Activated T-helper 2 cell treated with anti-CD3 and anti-CD28 coated beads, Interferon-gamma antibody, Interleukin-2, Interleukin-4, amounts not matched to agents 10 μg/mL and 5 μg/mL and 100 μg/mL, durations not matched to agents 14 hours and 24 hours and 36 hours (primary cell): ENCODE data around the gene FAM184A. TPM values are rescaled to one million over a fixed set of nuclear protein-coding genes. Genes with fewer than 3 reads are reported as not detected.

Source experiments
- DNase-seq: peaks from one replicate; pipeline ENCODE4 v3.0.0; 2021; ENCODE audit warnings: low spot score
- H3K27ac Mint-ChIP-seq: one replicate; pipeline ENCODE4 v1.8.0; 2021; ENCODE audit warnings: mixed read lengths
- H3K27me3 Mint-ChIP-seq: one replicate; pipeline ENCODE4 v1.8.0; 2021; ENCODE audit warnings: low read depth, mixed read lengths
- H3K36me3 Mint-ChIP-seq: one replicate; pipeline ENCODE4 v1.8.0; 2021; ENCODE audit warnings: low read depth, mixed read lengths
- H3K4me1 Mint-ChIP-seq: one replicate; pipeline ENCODE4 v1.8.0; 2021; ENCODE audit warnings: low read depth, mixed read lengths
- H3K4me3 Mint-ChIP-seq: one replicate; pipeline ENCODE4 v1.8.0; 2021; ENCODE audit warnings: low read depth, mild to moderate bottlenecking, moderate library complexity, mixed read lengths
- H3K9me3 Mint-ChIP-seq: one replicate; pipeline ENCODE4 v1.8.0; 2021; ENCODE audit warnings: mixed read lengths
- intact Hi-C: fragments of 100-400 bp; cut with micrococcal nuclease; formaldehyde crosslinking; loops from one replicate; pipeline ENCODE4 v1.15.1; 2023
- total RNA-seq: library from RNA; stranded (reverse); gene quantifications from 2 replicates; pipeline ENCODE4 v1.2.3, GENCODE V29; 2022

FAM184A gene
- total RNA-seq, 1 donor from 2014 or later, result 2.6 TPM

GRCh38 chr6:118930680-118931079, 147.8 kb downstream of the FAM184A start:
- Mint-ChIP-seq H3K4me1 (peaks cover 28% of the 10 kb centered on the region), H3K36me3 (peaks cover 43% of the 10 kb centered on the region), H3K4me3 (no peak overlapping the region), H3K27me3 (no peaks in the 10 kb centered on the region), H3K27ac (no peak overlapping the region), H3K9me3 (peaks cover under 1% of the 10 kb centered on the region)
- intact Hi-C loops, result loop anchor here (10.0 kb wide), 1 partner anchor 414 kb away; the partner anchor contains the start of gene MAN1A1
- no peak for DNase-seq

- Mint-ChIP-seq H3K4me3 (no peak overlapping the region), H3K27ac (no peak overlapping the region), H3K9me3 (no peaks in the 10 kb centered on the region), H3K4me1 (peaks cover 10% of the 10 kb centered on the region), H3K36me3 (peaks cover 71% of the 10 kb centered on the region), H3K27me3 (no peaks in the 10 kb centered on the region)
- no peak for DNase-seq
- intact Hi-C loops, result loop anchor here (2.0 kb wide), 1 partner anchor 14 kb away; no protein-coding TSS in a partner anchor
Measured at GRCh38 chr6:118923035-118923434, 155.4 kb downstream of the FAM184A start.

- intact Hi-C loops, result no loop called here
- Mint-ChIP-seq H3K27ac (no peak overlapping the region), H3K4me3 (no peak overlapping the region), H3K27me3 (no peaks in the 10 kb centered on the region), H3K36me3 (peaks cover 70% of the 10 kb centered on the region), H3K9me3 (no peaks in the 10 kb centered on the region), H3K4me1 (peaks cover 6% of the 10 kb centered on the region)
- DNase-seq, result no peak
Measured at GRCh38 chr6:118921084-118921483, 157.4 kb downstream of the FAM184A start.

GRCh38 chr6:118918329-118918725, 160.1 kb downstream of the FAM184A start:
- peaks cover 73% of the 10 kb centered on the region for H3K36me3 Mint-ChIP-seq
- no peaks in the 10 kb centered on the region for H3K27me3 Mint-ChIP-seq
- no peaks in the 10 kb centered on the region for H3K9me3 Mint-ChIP-seq
- H3K27ac Mint-ChIP-seq, result no peak overlapping the region
- peaks cover 4% of the 10 kb centered on the region for H3K4me1 Mint-ChIP-seq
- intact Hi-C loops, result no loop called here
- DNase-seq, result no peak
- no peak overlapping the region for H3K4me3 Mint-ChIP-seq

- H3K27ac Mint-ChIP-seq, result no peak overlapping the region
- DNase-seq, result no peak
Measured at GRCh38 chr6:118917546-118918328, 160.7 kb downstream of the FAM184A start.

GRCh38 chr6:118914598-118914997, 163.9 kb downstream of the FAM184A start:
- Mint-ChIP-seq H3K9me3 (no peaks in the 10 kb centered on the region), H3K27ac (no peak overlapping the region), H3K4me1 (peaks cover 2% of the 10 kb centered on the region), H3K36me3 (peaks cover 66% of the 10 kb centered on the region), H3K27me3 (no peaks in the 10 kb centered on the region), H3K4me3 (no peak overlapping the region)
- no peak for DNase-seq
- intact Hi-C loops, result no loop called here

More at GRCh38 chr6:118917546-118918328, 160.7 kb downstream of the FAM184A start:
- Mint-ChIP-seq H3K4me3 (no peak overlapping the region), H3K4me1 (peaks cover 4% of the 10 kb centered on the region), H3K27me3 (no peaks in the 10 kb centered on the region), H3K9me3 (no peaks in the 10 kb centered on the region), H3K36me3 (peaks cover 78% of the 10 kb centered on the region)
- intact Hi-C loops, result no loop called here

GRCh38 chr6:118913161-118913560, 165.3 kb downstream of the FAM184A start:
- Mint-ChIP-seq H3K36me3 (peaks cover 66% of the 10 kb centered on the region), H3K27me3 (no peaks in the 10 kb centered on the region)

GRCh38 chr6:118912646-118913045, 165.8 kb downstream of the FAM184A start:
- no peak for DNase-seq
- peaks cover 5% of the 10 kb centered on the region for H3K4me1 Mint-ChIP-seq
- H3K4me3 Mint-ChIP-seq, result no peak overlapping the region
- H3K36me3 Mint-ChIP-seq, result peaks cover 68% of the 10 kb centered on the region
- H3K27me3 Mint-ChIP-seq, result no peaks in the 10 kb centered on the region
- no peaks in the 10 kb centered on the region for H3K9me3 Mint-ChIP-seq
- intact Hi-C loops, result no loop called here
- H3K27ac Mint-ChIP-seq, result no peak overlapping the region

More at GRCh38 chr6:118913161-118913560, 165.3 kb downstream of the FAM184A start:
- no peaks in the 10 kb centered on the region for H3K9me3 Mint-ChIP-seq
- DNase-seq, result no peak
- intact Hi-C loops, result no loop called here
- H3K4me3 Mint-ChIP-seq, result no peak overlapping the region
- peaks cover 5% of the 10 kb centered on the region for H3K4me1 Mint-ChIP-seq
- H3K27ac Mint-ChIP-seq, result no peak overlapping the region

Other genes with a start within 250 kb of the FAM184A start
- gene ASF1A, start 184.5 kb downstream of the FAM184A start, total RNA-seq, result 33.9 and 34.1 TPM in 2 replicates
- 18.6 and 21.1 TPM in 2 replicates for gene MCM9, start 143.5 kb downstream of the FAM184A start, total RNA-seq